Subcutaneous adipose tissue (tissue), 4 donors: ENCODE results near the gene KAZN. TPM values are rescaled to one million over a fixed set of nuclear protein-coding genes. Genes with fewer than 3 reads are reported as not detected.

ENCODE experiments used
- CTCF ChIP-seq: fragments of 450-650 bp; IDR thresholded peaks from one replicate; pipeline ENCODE4 v1.5.1; 2016; ENCODE audit warnings: low read depth, mild to moderate bottlenecking, control low read depth, antibody characterized with exemption, moderate library complexity
- total RNA-seq, 4 donors: library from RNA; depleted of rRNA; stranded (reverse); fragments of >200 nt; gene quantifications; one replicate each; pipeline ENCODE4 v1.1.0, GENCODE V29; 2016

KAZN gene
- total RNA-seq, 4 donors from 2014 or later, result 7.5 to 22.2 (median 10.4) TPM

DNA sequence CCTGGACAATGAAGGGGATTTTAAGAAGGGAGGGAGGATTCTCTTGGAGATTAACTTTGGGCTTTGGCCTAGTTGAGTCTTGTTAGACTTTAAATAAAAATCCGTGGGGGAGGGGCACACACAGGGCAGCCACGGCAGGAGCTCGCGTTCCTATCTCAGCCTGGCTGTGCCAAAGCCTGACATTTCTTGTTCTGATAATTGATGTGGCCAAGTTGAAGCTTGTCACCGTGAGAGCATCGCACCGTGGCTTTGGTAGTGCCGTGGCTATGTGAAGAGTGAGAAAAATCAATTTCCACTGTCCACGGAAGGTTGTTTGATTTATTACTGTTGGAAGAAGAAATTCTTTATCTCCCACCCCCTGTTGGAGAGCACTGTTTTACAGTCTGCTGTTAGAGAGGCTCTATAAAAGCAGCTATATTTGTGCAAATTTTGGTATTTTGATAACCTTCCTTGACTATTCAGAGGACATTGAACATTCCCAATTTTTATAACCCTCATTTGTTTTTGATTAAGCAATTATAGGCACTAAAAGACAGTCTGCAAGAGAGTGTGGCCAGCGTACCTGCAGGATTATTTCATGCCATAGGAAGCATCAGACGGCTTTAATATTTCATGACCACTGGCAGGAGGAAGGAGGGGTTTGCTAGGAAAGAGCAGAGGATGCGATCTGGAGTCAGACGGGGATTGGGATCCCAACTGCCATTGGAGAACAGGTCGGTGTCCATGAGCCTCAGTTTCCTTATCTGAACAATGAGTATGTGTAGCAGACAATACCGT is 160.7 kb downstream of the KAZN start:
- TF ChIP-seq CTCF, result no peak

- TF ChIP-seq CTCF, result no peak
These were observed 161.4 kb downstream of the KAZN start for GRCh38 chr1:14759843-14760242.

- no peak for TF ChIP-seq CTCF
These were observed 162.3 kb downstream of the KAZN start for GRCh38 chr1:14760780-14761179.

- TF ChIP-seq CTCF, result no peak
These were observed 163.0 kb downstream of the KAZN start for GRCh38 chr1:14761291-14762153.

- no peak for TF ChIP-seq CTCF
These were observed 165.5 kb downstream of the KAZN start for GRCh38 chr1:14763977-14764376.

- TF ChIP-seq CTCF, result no peak
These were observed 167.3 kb downstream of the KAZN start for GRCh38 chr1:14765773-14766172.

GRCh38 chr1:14767075-14767474 is 168.6 kb downstream of the KAZN start:
- no peak for TF ChIP-seq CTCF
